ENCODE measurements around the gene MIAT.
"Not testable (repeated sequence)": the region's sequence is repeated elsewhere in the genome, so short reads cannot be mapped to it uniquely, and the experiment has no call there.

Gene MIAT

GRCh38 chr22:26702906-26703830 is 45.8 kb downstream of the MIAT start:
- H3K36me3 ChIP-seq (ENCODE audit: control insufficient read depth, insufficient read depth, low read length) = peaks cover 3% of the 10 kb centered on the region
- TF ChIP-seq CTCF (IDR thresholded peaks at IDR 0.05; ENCODE audit: insufficient read depth, low read length, poor library complexity, severe bottlenecking) = no peak
- DNase-seq (ENCODE audit: extremely low read depth, insufficient read length) = no peak

GRCh38 chr22:26705379-26705778 is 48.0 kb downstream of the MIAT start:
- not testable (repeated sequence) for DNase-seq (ENCODE audit: extremely low read depth, insufficient read length); H3K4me3 ChIP-seq (replicated peaks; ENCODE audit: low read depth, low read length); H3K27me3 ChIP-seq (replicated peaks; ENCODE audit: control insufficient read depth, insufficient read depth, low read length); H3K36me3 ChIP-seq (ENCODE audit: control insufficient read depth, insufficient read depth, low read length)

More at GRCh38 chr22:26702906-26703830, 45.8 kb downstream of the MIAT start:
- Histone ChIP-seq H3K4me3 (replicated peaks; ENCODE audit: low read depth, low read length) (no peak overlapping the region), H3K27me3 (replicated peaks; ENCODE audit: control insufficient read depth, insufficient read depth, low read length) (no peaks in the 10 kb centered on the region)

GRCh38 chr22:26707090-26707489 is 49.7 kb downstream of the MIAT start:
- no peak for TF ChIP-seq CTCF (IDR thresholded peaks at IDR 0.05; ENCODE audit: insufficient read depth, low read length, poor library complexity, severe bottlenecking)
- no peak for DNase-seq (ENCODE audit: extremely low read depth, insufficient read length)
- H3K36me3 ChIP-seq (ENCODE audit: control insufficient read depth, insufficient read depth, low read length) = no peaks in the 10 kb centered on the region; the same call in 1 of the 2 replicates

GRCh38 chr22:26707581-26707980 is 50.2 kb downstream of the MIAT start:
- no peak for DNase-seq (ENCODE audit: extremely low read depth, insufficient read length)
- H3K27me3 ChIP-seq (replicated peaks; ENCODE audit: control insufficient read depth, insufficient read depth, low read length) = no peaks in the 10 kb centered on the region
- no peak for TF ChIP-seq CTCF (IDR thresholded peaks at IDR 0.05; ENCODE audit: insufficient read depth, low read length, poor library complexity, severe bottlenecking)
- no peaks in the 10 kb centered on the region; the same call in 1 of the 2 replicates for H3K36me3 ChIP-seq (ENCODE audit: control insufficient read depth, insufficient read depth, low read length)
- H3K4me3 ChIP-seq (replicated peaks; ENCODE audit: low read depth, low read length) = no peak overlapping the region

More at GRCh38 chr22:26707090-26707489, 49.7 kb downstream of the MIAT start:
- Histone ChIP-seq H3K27me3 (replicated peaks; ENCODE audit: control insufficient read depth, insufficient read depth, low read length) (no peaks in the 10 kb centered on the region), H3K4me3 (replicated peaks; ENCODE audit: low read depth, low read length) (no peak overlapping the region)

GRCh38 chr22:26708256-26709009 is 51.0 kb downstream of the MIAT start:
- TF ChIP-seq CTCF (IDR thresholded peaks at IDR 0.05; ENCODE audit: insufficient read depth, low read length, poor library complexity, severe bottlenecking) = no peak
- DNase-seq (ENCODE audit: extremely low read depth, insufficient read length) = peak; percentile 57
- Histone ChIP-seq H3K36me3 (ENCODE audit: control insufficient read depth, insufficient read depth, low read length) (no peaks in the 10 kb centered on the region), H3K27me3 (replicated peaks; ENCODE audit: control insufficient read depth, insufficient read depth, low read length) (no peaks in the 10 kb centered on the region), H3K4me3 (replicated peaks; ENCODE audit: low read depth, low read length) (no peak overlapping the region)

All from GM06990 (cell line).